Left lung (tissue), 10 donors: ENCODE results near the gene ALX4. TPM values are rescaled to one million over a fixed set of nuclear protein-coding genes. Genes with fewer than 3 reads are reported as not detected.

Source experiments
- ATAC-seq: fragments of 200-7000 bp; cut with Tn5 transposase; one replicate; pipeline ENCODE4 v1.9.1; 2020; ENCODE audit warnings: moderate library complexity
- DNase-seq, 4 donors: peaks; one replicate each; pipeline ENCODE4 v3.0.0-alpha.2; 2013 to 2020
- H3K27ac ChIP-seq, 2 donors: fragments of 200-600 bp; sonication (generic) in 1 of 2; one replicate each; pipeline versions ENCODE4 v1.5.0 to v1.8.0; 2020 to 2021
- H3K27me3 ChIP-seq, 2 donors: fragments of 200-600 bp; sonication (generic) in 1 of 2; one replicate each; pipeline versions ENCODE4 v1.5.0 to v1.8.0; 2020 to 2021
- H3K36me3 ChIP-seq, 2 donors: fragments of 200-600 bp; sonication (generic) in 1 of 2; one replicate each; pipeline versions ENCODE4 v1.5.0 to v1.8.0; 2020 to 2021
- H3K4me1 ChIP-seq, 2 donors: fragments of 200-600 bp; one replicate each; pipeline ENCODE4 v1.8.0; 2021
- H3K4me3 ChIP-seq, 2 donors: fragments of 200-600 bp; sonication (generic) in 1 of 2; one replicate each; pipeline versions ENCODE4 v1.5.0 to v1.8.0; 2020 to 2021; ENCODE audit warnings: mild to moderate bottlenecking in 1 of 2
- H3K9me3 ChIP-seq, 2 donors: fragments of 200-600 bp; sonication (generic) in 1 of 2; one replicate each; pipeline versions ENCODE4 v1.5.0 to v1.8.0; 2020 to 2021
- CTCF ChIP-seq, 2 donors: fragments of 200-600 bp; sonication (generic) in 1 of 2; IDR thresholded peaks; one replicate each; pipeline versions ENCODE4 v1.5.0 to v1.8.0; 2021; ENCODE audit warnings: antibody characterized with exemption in 2 of 2
- intact Hi-C, 2 donors: fragments of 100-400 bp; cut with DNase I; formaldehyde crosslinking; loops; one replicate each; pipeline versions ENCODE4 v1.11.2 to v1.14.2; 2022
- polyA plus RNA-seq, 6 donors: library from polyadenylated mRNA; unstranded; fragments of 120-200 nt; gene quantifications; one replicate each; pipeline ENCODE4 v1.2.1, GENCODE V29; 2013; ENCODE audit not compliant: insufficient read length in 6 of 6
- total RNA-seq, 2 donors: library from RNA; stranded (reverse); fragmentation: NEBNext Ultra II Directional; extraction: Animal tissue kit (Norgen Biotek cat#: 25700); gene quantifications; one replicate each; pipeline ENCODE4 v1.2.1, GENCODE V29; 2021
- donor health status: DM: no; HTN: yes; CAD: no.
- donor health status: DM: no; HTN: no; CAD: no.

The ALX4 gene
- total and polyA plus RNA-seq, 8 donors: 0.07 to 0.13 (median 0.10) TPM; not detected in 2

GRCh38 chr11:44347538-44347937 lies 37.6 kb upstream of the ALX4 start:
- Histone ChIP-seq H3K4me3 (no peak overlapping the region), H3K9me3 (no peaks in the 10 kb centered on the region), H3K4me1 (no peaks in the 10 kb centered on the region), H3K27ac (no peak overlapping the region), H3K27me3 (peaks cover 0 to 16% of the 10 kb centered on the region in 2 donors), H3K36me3 (no peaks in the 10 kb centered on the region)
- intact Hi-C loops: no loop called here
- ATAC-seq (no peak), DNase-seq (no peak)
- no peak for TF ChIP-seq CTCF (IDR thresholded peaks at IDR 0.05)

- Histone ChIP-seq H3K4me1 (no peaks in the 10 kb centered on the region), H3K36me3 (no peaks in the 10 kb centered on the region), H3K27me3 (peaks cover 0 to 16% of the 10 kb centered on the region in 2 donors), H3K9me3 (no peaks in the 10 kb centered on the region), H3K27ac (no peak overlapping the region), H3K4me3 (no peak overlapping the region)
- ATAC-seq (no peak), DNase-seq (no peak)
- TF ChIP-seq CTCF (IDR thresholded peaks at IDR 0.05): no peak
- intact Hi-C loops: no loop called here
Observed at GRCh38 chr11:44346983-44347382, 37.0 kb upstream of the ALX4 start.

DNA sequence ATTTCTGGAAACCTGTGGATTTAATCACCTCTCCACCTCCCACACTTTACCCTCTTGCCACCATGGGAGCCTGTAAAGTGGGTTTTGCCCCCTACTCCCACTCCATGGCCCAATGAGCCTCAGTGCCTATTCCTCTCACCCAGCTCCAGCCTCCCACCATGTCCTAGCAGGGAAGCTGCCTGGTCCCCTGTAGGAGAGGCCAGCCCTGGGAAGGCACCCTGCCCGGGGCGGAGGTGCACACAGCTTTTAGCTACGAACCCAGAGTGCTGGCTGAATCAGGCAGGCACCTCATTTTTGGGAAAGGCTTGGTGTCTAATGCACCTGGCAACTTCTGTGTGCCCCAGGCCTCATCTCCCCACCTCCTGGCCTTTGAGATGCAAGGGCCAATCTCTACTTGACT lies 35.8 kb upstream of the ALX4 start:
- DNase-seq (no peak), ATAC-seq (no peak)
- intact Hi-C loops: no loop called here
- H3K27ac ChIP-seq: no peak overlapping the region
- no peaks in the 10 kb centered on the region for H3K9me3 ChIP-seq
- H3K4me1 ChIP-seq: no peaks in the 10 kb centered on the region
- no peak for TF ChIP-seq CTCF (IDR thresholded peaks at IDR 0.05)
- H3K27me3 ChIP-seq: peaks cover 0 to 26% of the 10 kb centered on the region in 2 donors
- H3K36me3 ChIP-seq: no peaks in the 10 kb centered on the region
- no peak overlapping the region for H3K4me3 ChIP-seq

DNA sequence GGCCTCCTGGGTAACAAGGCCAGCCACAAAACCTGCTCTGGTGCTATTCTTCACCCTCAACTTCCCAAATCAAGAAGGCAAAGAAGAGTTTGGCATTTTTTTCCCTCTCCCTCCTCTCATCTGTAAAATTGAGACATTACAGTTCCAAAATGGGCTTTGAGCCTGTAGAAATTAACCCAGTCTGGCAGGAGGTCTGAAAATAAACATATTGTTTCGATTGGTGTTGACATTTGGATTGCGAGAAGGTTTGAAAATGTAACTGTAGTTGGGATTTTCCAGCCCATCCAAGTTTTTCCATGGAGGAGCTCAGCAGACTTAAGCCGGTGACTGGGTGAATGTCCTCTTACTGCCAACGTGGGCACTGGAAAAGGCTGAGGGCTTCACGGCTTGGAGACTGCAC lies 35.0 kb upstream of the ALX4 start:
- H3K9me3 ChIP-seq: no peaks in the 10 kb centered on the region
- DNase-seq (peak in 1 of 4 donors; percentile 19), ATAC-seq (no peak)
- no peak overlapping the region for H3K27ac ChIP-seq
- TF ChIP-seq CTCF (IDR thresholded peaks at IDR 0.05): no peak
- H3K4me1 ChIP-seq: no peaks in the 10 kb centered on the region
- no peaks in the 10 kb centered on the region for H3K36me3 ChIP-seq
- H3K4me3 ChIP-seq: no peak overlapping the region
- intact Hi-C loops: no loop called here
- peaks cover 0 to 35% of the 10 kb centered on the region in 2 donors for H3K27me3 ChIP-seq

GRCh38 chr11:44344423-44344820 lies 34.5 kb upstream of the ALX4 start:
- peaks cover 0 to 38% of the 10 kb centered on the region in 2 donors for H3K27me3 ChIP-seq
- ATAC-seq (no peak), DNase-seq (no peak)
- no peak overlapping the region for H3K27ac ChIP-seq
- H3K4me3 ChIP-seq: no peak overlapping the region
- no peaks in the 10 kb centered on the region for H3K4me1 ChIP-seq
- no peaks in the 10 kb centered on the region for H3K9me3 ChIP-seq
- intact Hi-C loops: no loop called here
- no peak for TF ChIP-seq CTCF (IDR thresholded peaks at IDR 0.05)
- no peaks in the 10 kb centered on the region for H3K36me3 ChIP-seq
